ENCODE results near the gene AAMP. TPM values are rescaled to one million over a fixed set of nuclear protein-coding genes. Genes with fewer than 3 reads are reported as not detected.

AAMP gene
- total and polyA plus RNA-seq, 2 experiments from 2014 or later, result 90.8 to 203 TPM

DNA sequence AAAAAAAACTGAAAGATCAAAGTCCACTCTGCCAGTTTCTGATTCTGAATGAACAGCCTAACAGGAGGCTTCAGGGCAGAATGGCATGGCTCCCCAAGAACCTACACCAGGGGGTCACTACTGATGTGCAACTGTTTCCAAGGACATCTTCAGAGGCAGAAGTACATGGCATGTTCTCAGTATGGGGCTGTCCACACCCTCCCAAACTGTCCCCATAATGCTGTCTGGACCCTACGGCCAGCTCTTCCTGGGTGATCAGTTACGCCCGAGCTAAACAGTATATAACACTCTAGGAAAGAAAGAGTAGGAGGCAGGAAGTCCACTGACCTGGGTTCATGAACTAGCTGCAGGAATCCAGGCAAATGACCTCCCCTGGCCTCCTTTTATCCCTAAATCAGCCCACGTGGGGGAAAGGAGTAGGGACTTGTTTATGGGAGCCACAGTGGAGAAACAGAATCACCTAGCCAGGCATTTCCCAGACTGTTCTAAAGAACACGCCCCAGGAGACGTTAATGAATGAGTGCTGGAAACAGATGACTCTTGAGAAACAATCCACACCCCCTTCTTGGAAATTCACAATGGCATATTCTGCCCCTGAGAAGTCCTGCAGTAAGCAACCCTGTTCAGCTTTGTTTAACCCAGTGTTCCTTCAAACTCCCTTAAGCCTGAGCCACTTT, 19.8 kb upstream of the AAMP start:
- no peak overlapping the region for H3K27ac ChIP-seq (ENCODE audit: low read depth)

More for the DNA sequence above, 19.8 kb upstream of the AAMP start:
- H3K9me2 ChIP-seq (ENCODE audit: insufficient read depth), result no peaks in the 10 kb centered on the region
- ATAC-seq, result no peak
- no peaks in the 10 kb centered on the region for H3F3A ChIP-seq (replicated peaks; ENCODE audit: low read depth)
- no peak overlapping the region for H2AFZ ChIP-seq
- H3K4me3 Mint-ChIP-seq, result no peak overlapping the region
- no peak for DNase-seq (ENCODE audit: low spot score)
- no peaks in the 10 kb centered on the region for H4K20me1 ChIP-seq (replicated peaks; ENCODE audit: insufficient read depth)
- TF ChIP-seq REST (IDR thresholded peaks at IDR 0.05; ENCODE audit: unreplicated experiment) (no peak), CREB1 (CRISPR knock-in tag; IDR thresholded peaks at IDR 0.05; ENCODE audit: low read depth) (no peak), ZNF331 (CRISPR knock-in tag; IDR thresholded peaks at IDR 0.05; ENCODE audit: low read depth) (no peak)
- TF ChIP-seq, protein P1, sequence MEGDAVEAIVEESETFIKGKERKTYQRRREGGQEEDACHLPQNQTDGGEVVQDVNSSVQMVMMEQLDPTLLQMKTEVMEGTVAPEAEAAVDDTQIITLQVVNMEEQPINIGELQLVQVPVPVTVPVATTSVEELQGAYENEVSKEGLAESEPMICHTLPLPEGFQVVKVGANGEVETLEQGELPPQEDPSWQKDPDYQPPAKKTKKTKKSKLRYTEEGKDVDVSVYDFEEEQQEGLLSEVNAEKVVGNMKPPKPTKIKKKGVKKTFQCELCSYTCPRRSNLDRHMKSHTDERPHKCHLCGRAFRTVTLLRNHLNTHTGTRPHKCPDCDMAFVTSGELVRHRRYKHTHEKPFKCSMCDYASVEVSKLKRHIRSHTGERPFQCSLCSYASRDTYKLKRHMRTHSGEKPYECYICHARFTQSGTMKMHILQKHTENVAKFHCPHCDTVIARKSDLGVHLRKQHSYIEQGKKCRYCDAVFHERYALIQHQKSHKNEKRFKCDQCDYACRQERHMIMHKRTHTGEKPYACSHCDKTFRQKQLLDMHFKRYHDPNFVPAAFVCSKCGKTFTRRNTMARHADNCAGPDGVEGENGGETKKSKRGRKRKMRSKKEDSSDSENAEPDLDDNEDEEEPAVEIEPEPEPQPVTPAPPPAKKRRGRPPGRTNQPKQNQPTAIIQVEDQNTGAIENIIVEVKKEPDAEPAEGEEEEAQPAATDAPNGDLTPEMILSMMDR (conservative IDR thresholded peaks at IDR 0.05; ENCODE audit: low read depth in 2 of 2), result no peak
- peaks cover 46% of the 10 kb centered on the region for H3K4me1 Mint-ChIP-seq
- no peaks in the 10 kb centered on the region for H3K36me3 ChIP-seq (ENCODE audit: insufficient read depth)
- H3K27me3 ChIP-seq (ENCODE audit: insufficient read depth), result peaks cover 5% of the 10 kb centered on the region; the same call in 1 of the 2 replicates
- H3K27me3 Mint-ChIP-seq (ENCODE audit: insufficient read depth, low read depth, poor library complexity), result peaks cover 19% of the 10 kb centered on the region
- H3K9me3 Mint-ChIP-seq, result no peaks in the 10 kb centered on the region
- no peak overlapping the region for H3K4me3 ChIP-seq
- H3K4me2 ChIP-seq, result no peak overlapping the region
- peaks cover 25% of the 10 kb centered on the region for H3K4me1 ChIP-seq (ENCODE audit: insufficient read depth)
- no peaks in the 10 kb centered on the region for H3K36me3 Mint-ChIP-seq (ENCODE audit: low read depth)
- H3K27ac Mint-ChIP-seq, result no peak overlapping the region
- no peaks in the 10 kb centered on the region for H3K79me2 ChIP-seq (replicated peaks; ENCODE audit: insufficient read depth)

Data from GM23338 (cell line).